HG02885 (cell line): ENCODE data around the gene SPTB.

Experiments used
- ATAC-seq: cut with Tn5 transposase; IDR thresholded peaks from one replicate; pipeline ENCODE4 v1.9.1; 2021; ENCODE audit warnings: mild to moderate bottlenecking; ENCODE audit not compliant: unreplicated experiment, poor library complexity

The SPTB gene

GRCh38 chr14:64757601-64758000 lies 122.1 kb downstream of the SPTB start:
- ATAC-seq = no peak

- ATAC-seq = no peak
Observed at GRCh38 chr14:64756712-64757111, 123.0 kb downstream of the SPTB start.

GRCh38 chr14:64755781-64756221 lies 123.9 kb downstream of the SPTB start:
- no peak for ATAC-seq

GRCh38 chr14:64754685-64755084 lies 125.0 kb downstream of the SPTB start:
- ATAC-seq = no peak

- ATAC-seq = no peak
Observed at GRCh38 chr14:64753999-64754398, 125.7 kb downstream of the SPTB start.

- no peak for ATAC-seq
Observed at GRCh38 chr14:64753374-64753773, 126.3 kb downstream of the SPTB start.

- ATAC-seq = no peak
Observed at GRCh38 chr14:64752909-64753308, 126.8 kb downstream of the SPTB start.

- no peak for ATAC-seq
Observed at GRCh38 chr14:64748995-64749714, 130.6 kb downstream of the SPTB start.

GRCh38 chr14:64748521-64748920 lies 131.2 kb downstream of the SPTB start:
- ATAC-seq = no peak

- no peak for ATAC-seq
Observed at GRCh38 chr14:64747327-64747726, 132.4 kb downstream of the SPTB start.

GRCh38 chr14:64746298-64747250 lies 133.1 kb downstream of the SPTB start:
- ATAC-seq = no peak

- ATAC-seq = no peak
Observed at GRCh38 chr14:64745511-64746091, 134.1 kb downstream of the SPTB start.

- ATAC-seq = no peak
Observed at GRCh38 chr14:64743061-64743460, 136.6 kb downstream of the SPTB start.

- no peak for ATAC-seq
Observed at GRCh38 chr14:64741961-64742360, 137.7 kb downstream of the SPTB start.

GRCh38 chr14:64741200-64741599 lies 138.5 kb downstream of the SPTB start:
- no peak for ATAC-seq

- ATAC-seq = no peak
Observed at GRCh38 chr14:64738281-64738804, 141.4 kb downstream of the SPTB start.

GRCh38 chr14:64737391-64738280 lies 142.1 kb downstream of the SPTB start:
- ATAC-seq = no peak

- no peak for ATAC-seq
Observed at GRCh38 chr14:64736271-64737169, 143.2 kb downstream of the SPTB start.

- ATAC-seq = no peak
Observed at GRCh38 chr14:64734990-64735389, 144.7 kb downstream of the SPTB start.
